OCI-LY1 (cell line): ENCODE measurements around the gene KIRREL3.

Source experiments
- CTCF ChIP-seq: fragments of 200-600 bp; sonication (generic), shearing (Covaris generic); IDR thresholded peaks from 2 replicates; pipeline ENCODE4 v1.5.1; 2017; ENCODE audit warnings: mild to moderate bottlenecking, antibody characterized with exemption, low read length, moderate library complexity, mixed read lengths
- EZH2 ChIP-seq: fragments of 200-600 bp; sonication (generic), shearing (Covaris generic); IDR thresholded peaks from 2 replicates; pipeline ENCODE4 v1.8.0; 2017; ENCODE audit warnings: borderline replicate concordance, mixed run types, mild to moderate bottlenecking, antibody characterized with exemption, low read length, moderate library complexity, mixed read lengths

DNA sequence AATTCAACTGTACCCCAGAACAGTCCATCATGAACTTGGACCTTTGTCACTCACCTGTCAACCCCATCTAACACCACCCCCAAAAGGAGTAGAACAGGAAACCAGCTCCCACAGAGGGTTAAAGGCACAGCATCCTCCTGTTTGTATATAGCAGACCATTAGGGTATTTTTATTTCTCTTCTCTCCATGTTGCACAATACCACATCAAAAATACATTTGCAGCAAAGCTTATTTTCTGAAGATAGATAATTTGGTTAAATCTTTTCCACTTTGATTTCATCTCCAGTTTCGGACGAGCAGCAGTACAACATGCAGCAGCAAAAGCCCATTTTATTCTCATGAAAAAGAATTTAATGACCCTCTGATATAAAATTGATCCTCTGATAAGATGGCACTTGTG is 103.1 kb downstream of the KIRREL3 start:
- TF ChIP-seq CTCF (no peak), EZH2 (no peak)
